ENCODE results near the gene PEDS1. TPM values are rescaled to one million over a fixed set of nuclear protein-coding genes. Genes with fewer than 3 reads are reported as not detected.
A peak's percentile ranks its signal among the peaks of the same experiment; 100 is the strongest.

The PEDS1 gene
- polyA plus RNA-seq, 1 donor from 2014 or later = 10.0 TPM

- no peaks in the 10 kb centered on the region for H4K20me1 ChIP-seq (ENCODE audit: insufficient read depth)
- no peaks in the 10 kb centered on the region for H3K36me3 ChIP-seq (ENCODE audit: insufficient read depth, low read length)
- H3K9ac ChIP-seq (ENCODE audit: low read length) = peak overlapping the region; percentile 38
- H3K79me2 ChIP-seq (replicated peaks; ENCODE audit: insufficient read depth, low read length) = no peaks in the 10 kb centered on the region
- peak overlapping the region; percentile 21 for H3K27ac ChIP-seq (ENCODE audit: low read length)
- H3K27me3 ChIP-seq (ENCODE audit: insufficient read depth, low read depth, low read length) = no peaks in the 10 kb centered on the region
- TF ChIP-seq RAD21 (conservative IDR thresholded peaks at IDR 0.05) = no peak
- peak; percentile 62 for TF ChIP-seq POLR2AphosphoS5 (IDR thresholded peaks at IDR 0.05)
- TF ChIP-seq MXI1 (conservative IDR thresholded peaks at IDR 0.05; ENCODE audit: poor library complexity, severe bottlenecking) = peak; percentile 19
- TF ChIP-seq CTCF (IDR thresholded peaks at IDR 0.05; ENCODE audit: poor library complexity, severe bottlenecking) = no peak
- no peak for TF ChIP-seq EP300 (conservative IDR thresholded peaks at IDR 0.05; ENCODE audit: poor library complexity, severe bottlenecking)
- TF ChIP-seq TAF1 (IDR thresholded peaks at IDR 0.05; ENCODE audit: low read depth) = no peak
- TF ChIP-seq REST (IDR thresholded peaks at IDR 0.05; ENCODE audit: borderline replicate concordance) = peak; percentile 49
- no peak for TF ChIP-seq EZH2 (IDR thresholded peaks at IDR 0.05; ENCODE audit: borderline replicate concordance, insufficient read depth, low read length, poor library complexity, severe bottlenecking)
- H2AFZ ChIP-seq (ENCODE audit: low read depth, low read length) = peak overlapping the region; percentile 47
- H3K4me2 ChIP-seq (ENCODE audit: low read length) = peak overlapping the region; percentile 12
- no peaks in the 10 kb centered on the region for H3K9me2 ChIP-seq (ENCODE audit: insufficient read depth, low read length)
- no peaks in the 10 kb centered on the region for H3F3A ChIP-seq (ENCODE audit: insufficient read depth, low read length, poor library complexity, severe bottlenecking)
- no peaks in the 10 kb centered on the region for H3K9me3 ChIP-seq (ENCODE audit: low read length)
- H3K4me3 ChIP-seq (ENCODE audit: low read length) = peak overlapping the region; percentile 39
Observed at GRCh38 chr20:50165684-50166554, 12.4 kb upstream of the PEDS1 start.

- H3K27me3 ChIP-seq (ENCODE audit: insufficient read depth, low read depth, low read length) = no peaks in the 10 kb centered on the region
- H3K9me3 ChIP-seq (ENCODE audit: low read length) = no peaks in the 10 kb centered on the region
- TF ChIP-seq POLR2AphosphoS5 (IDR thresholded peaks at IDR 0.05) (no peak), CTCF (IDR thresholded peaks at IDR 0.05; ENCODE audit: poor library complexity, severe bottlenecking) (no peak), MXI1 (conservative IDR thresholded peaks at IDR 0.05; ENCODE audit: poor library complexity, severe bottlenecking) (no peak), SMC3 (conservative IDR thresholded peaks at IDR 0.05; ENCODE audit: poor library complexity) (no peak), EP300 (conservative IDR thresholded peaks at IDR 0.05; ENCODE audit: poor library complexity, severe bottlenecking) (no peak), EZH2 (IDR thresholded peaks at IDR 0.05; ENCODE audit: borderline replicate concordance, insufficient read depth, low read length, poor library complexity, severe bottlenecking) (no peak), RAD21 (conservative IDR thresholded peaks at IDR 0.05) (no peak), REST (IDR thresholded peaks at IDR 0.05; ENCODE audit: borderline replicate concordance) (no peak), TAF1 (IDR thresholded peaks at IDR 0.05; ENCODE audit: low read depth) (no peak)
- no peak overlapping the region for H3K4me3 ChIP-seq (ENCODE audit: low read length)
- H4K20me1 ChIP-seq (ENCODE audit: insufficient read depth) = no peaks in the 10 kb centered on the region
- no peaks in the 10 kb centered on the region for H3F3A ChIP-seq (ENCODE audit: insufficient read depth, low read length, poor library complexity, severe bottlenecking)
- H3K79me2 ChIP-seq (replicated peaks; ENCODE audit: insufficient read depth, low read length) = no peaks in the 10 kb centered on the region
- no peak overlapping the region for H3K27ac ChIP-seq (ENCODE audit: low read length)
- no peaks in the 10 kb centered on the region for H3K9me2 ChIP-seq (ENCODE audit: insufficient read depth, low read length)
- no peak overlapping the region for H2AFZ ChIP-seq (ENCODE audit: low read depth, low read length)
- no peak overlapping the region for H3K4me2 ChIP-seq (ENCODE audit: low read length)
- H3K9ac ChIP-seq (ENCODE audit: low read length) = no peak overlapping the region
- H3K36me3 ChIP-seq (ENCODE audit: insufficient read depth, low read length) = no peaks in the 10 kb centered on the region
Observed at GRCh38 chr20:50163570-50164317, 10.2 kb upstream of the PEDS1 start.
